H1 (cell line): ENCODE measurements around the gene CIRBP.

ENCODE experiments used
- EP300 ChIP-seq, 2 experiments: IDR thresholded peaks; 1 replicate in 1 of 2; 2 replicates in 1 of 2; pipeline ENCODE4 v1.6.1; 2011 to 2012; ENCODE audit warnings: low read depth in 2 of 2, low read length in 2 of 2, mild to moderate bottlenecking in 2 of 2, borderline replicate concordance in 1 of 2, inconsistent platforms in 1 of 2, moderate library complexity in 1 of 2
- MAFK ChIP-seq: IDR thresholded peaks from 2 replicates; pipeline ENCODE4 v1.6.1; 2012; ENCODE audit warnings: low read depth, mild to moderate bottlenecking, improper control_type of control experiment, low read length
- SIN3A ChIP-seq, 2 experiments: IDR thresholded peaks in 1 of 2; conservative IDR thresholded peaks in 1 of 2; 2 replicates each; pipeline ENCODE4 v1.6.1; 2011 to 2012; ENCODE audit warnings: low read length in 2 of 2, improper control_type of control experiment in 1 of 2, low read depth in 1 of 2, mild to moderate bottlenecking in 1 of 2
- TF ChIP-seq, protein P1 (sequence below), 3 experiments: IDR thresholded peaks; 1 replicate in 2 of 3; 2 replicates in 1 of 3; pipeline versions ENCODE4 v1.5.1 to v1.6.1; 2011; ENCODE audit warnings: low read length in 3 of 3, mild to moderate bottlenecking in 3 of 3, inconsistent platforms in 2 of 3, low read depth in 1 of 3, moderate library complexity in 1 of 3; ENCODE audit not compliant: insufficient read depth in 1 of 3; ENCODE audit errors: control extremely low read depth in 1 of 3
- TF ChIP-seq, protein P2 (sequence below): IDR thresholded peaks from 2 replicates; pipeline ENCODE4 v1.6.1; 2012; ENCODE audit warnings: low read length, inconsistent platforms

DNA sequence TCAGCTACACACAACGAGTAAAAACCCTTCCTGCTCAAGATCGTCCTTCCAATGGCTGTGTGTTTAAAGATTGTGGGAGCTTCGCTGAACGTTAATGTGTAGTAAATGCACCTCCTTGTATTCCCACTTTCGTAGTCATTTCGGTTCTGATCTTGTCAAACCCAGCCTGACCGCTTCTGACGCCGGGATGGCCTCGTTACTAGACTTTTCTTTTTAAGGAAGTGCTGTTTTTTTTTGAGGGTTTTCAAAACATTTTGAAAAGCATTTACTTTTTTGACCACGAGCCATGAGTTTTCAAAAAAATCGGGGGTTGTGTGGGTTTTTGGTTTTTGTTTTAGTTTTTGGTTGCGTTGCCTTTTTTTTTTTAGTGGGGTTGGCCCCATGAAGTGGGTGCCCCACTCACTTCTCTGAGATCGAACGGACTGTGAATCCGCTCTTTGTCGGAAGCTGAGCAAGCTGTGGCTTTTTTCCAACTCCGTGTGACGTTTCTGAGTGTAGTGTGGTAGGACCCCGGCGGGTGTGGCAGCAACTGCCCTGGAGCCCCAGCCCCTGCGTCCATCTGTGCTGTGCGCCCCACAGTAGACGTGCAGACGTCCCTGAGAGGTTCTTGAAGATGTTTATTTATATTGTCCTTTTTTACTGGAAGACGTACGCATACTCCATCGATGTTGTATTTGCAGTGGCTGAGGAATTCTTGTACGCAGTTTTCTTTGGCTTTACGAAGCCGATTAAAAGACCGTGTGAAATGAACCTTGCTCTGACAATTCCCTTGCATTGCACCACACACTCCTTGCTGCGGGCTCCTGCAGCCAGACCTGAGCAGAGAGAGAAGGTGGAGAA, 3.5 kb downstream of the CIRBP start:
- no peak for TF ChIP-seq MAFK
- no peak for TF ChIP-seq EP300 (IDR thresholded peaks at IDR 0.05; ENCODE audit: borderline replicate concordance in 1 of 2, low read depth in 2 of 2, low read length in 2 of 2)
- TF ChIP-seq SIN3A (conservative IDR thresholded peaks at IDR 0.05 in 1 of 2, IDR thresholded peaks at IDR 0.05 in 1 of 2; ENCODE audit: low read depth in 1 of 2, low read length in 2 of 2): no peak
- TF ChIP-seq, protein P1, sequence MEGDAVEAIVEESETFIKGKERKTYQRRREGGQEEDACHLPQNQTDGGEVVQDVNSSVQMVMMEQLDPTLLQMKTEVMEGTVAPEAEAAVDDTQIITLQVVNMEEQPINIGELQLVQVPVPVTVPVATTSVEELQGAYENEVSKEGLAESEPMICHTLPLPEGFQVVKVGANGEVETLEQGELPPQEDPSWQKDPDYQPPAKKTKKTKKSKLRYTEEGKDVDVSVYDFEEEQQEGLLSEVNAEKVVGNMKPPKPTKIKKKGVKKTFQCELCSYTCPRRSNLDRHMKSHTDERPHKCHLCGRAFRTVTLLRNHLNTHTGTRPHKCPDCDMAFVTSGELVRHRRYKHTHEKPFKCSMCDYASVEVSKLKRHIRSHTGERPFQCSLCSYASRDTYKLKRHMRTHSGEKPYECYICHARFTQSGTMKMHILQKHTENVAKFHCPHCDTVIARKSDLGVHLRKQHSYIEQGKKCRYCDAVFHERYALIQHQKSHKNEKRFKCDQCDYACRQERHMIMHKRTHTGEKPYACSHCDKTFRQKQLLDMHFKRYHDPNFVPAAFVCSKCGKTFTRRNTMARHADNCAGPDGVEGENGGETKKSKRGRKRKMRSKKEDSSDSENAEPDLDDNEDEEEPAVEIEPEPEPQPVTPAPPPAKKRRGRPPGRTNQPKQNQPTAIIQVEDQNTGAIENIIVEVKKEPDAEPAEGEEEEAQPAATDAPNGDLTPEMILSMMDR (IDR thresholded peaks at IDR 0.05; ENCODE audit: control extremely low read depth in 1 of 3, insufficient read depth in 1 of 3, low read depth in 1 of 3, low read length in 3 of 3): no peak
- TF ChIP-seq, protein P2, sequence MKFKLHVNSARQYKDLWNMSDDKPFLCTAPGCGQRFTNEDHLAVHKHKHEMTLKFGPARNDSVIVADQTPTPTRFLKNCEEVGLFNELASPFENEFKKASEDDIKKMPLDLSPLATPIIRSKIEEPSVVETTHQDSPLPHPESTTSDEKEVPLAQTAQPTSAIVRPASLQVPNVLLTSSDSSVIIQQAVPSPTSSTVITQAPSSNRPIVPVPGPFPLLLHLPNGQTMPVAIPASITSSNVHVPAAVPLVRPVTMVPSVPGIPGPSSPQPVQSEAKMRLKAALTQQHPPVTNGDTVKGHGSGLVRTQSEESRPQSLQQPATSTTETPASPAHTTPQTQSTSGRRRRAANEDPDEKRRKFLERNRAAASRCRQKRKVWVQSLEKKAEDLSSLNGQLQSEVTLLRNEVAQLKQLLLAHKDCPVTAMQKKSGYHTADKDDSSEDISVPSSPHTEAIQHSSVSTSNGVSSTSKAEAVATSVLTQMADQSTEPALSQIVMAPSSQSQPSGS: no peak
